AG04450 (cell line): ENCODE results near the gene TXLNG. TPM values are rescaled to one million over a fixed set of nuclear protein-coding genes. Genes with fewer than 3 reads are reported as not detected.

ENCODE experiments used
- CTCF ChIA-PET: fragments of 300-600, 350-600 bp; formaldehyde crosslinking; extraction: SDS; loops from one replicate; lab custom pipeline; 2022; ENCODE audit warnings: antibody characterized with exemption, inconsistent platforms; lab: Charles Lee
- POLR2A ChIA-PET: fragments of 350-600 bp; formaldehyde crosslinking; extraction: SDS; loops from one replicate; lab custom pipeline; 2021; ENCODE audit warnings: antibody characterized with exemption, inconsistent platforms; lab: Yijun Ruan, JAX
- DNase-seq: peaks from one replicate; pipeline ENCODE4 v3.0.0-alpha.2; 2011; ENCODE audit warnings: low read depth, low spot score
- H3K27ac ChIP-seq: one replicate; pipeline ENCODE4 v1.5.1; 2012; ENCODE audit warnings: low read depth, low read length, control low read depth
- H3K27me3 ChIP-seq: one replicate; pipeline ENCODE4 v1.6.0; 2012; ENCODE audit warnings: low read length; ENCODE audit not compliant: control insufficient read depth, insufficient read depth
- H3K4me3 ChIP-seq: 2 replicates; pipeline ENCODE4 v1.5.1; 2011; ENCODE audit warnings: mild to moderate bottlenecking, low read depth, low read length, control low read depth
- H3K9me3 ChIP-seq: 2 replicates; pipeline ENCODE4 v1.5.1; 2012; ENCODE audit warnings: low read length; ENCODE audit not compliant: control insufficient read depth, insufficient read depth
- CTCF ChIP-seq: IDR thresholded peaks from 2 replicates; pipeline ENCODE4 v1.5.1; 2011; ENCODE audit warnings: low read depth, low read length, control low read depth, inconsistent platforms
- polyA plus RNA-seq: library from polyadenylated mRNA; depleted of rRNA; stranded (reverse); fragments of >200 nt; gene quantifications from 2 replicates; pipeline ENCODE4 v1.2.3, GENCODE V29; 2011

The TXLNG gene
- polyA plus RNA-seq, 1 experiment, result 15.4 TPM

- no peak overlapping the region for H3K27ac ChIP-seq
- POLR2A ChIA-PET, result no interaction called here
- DNase-seq, result no peak
- H3K27me3 ChIP-seq, result no peaks in the 10 kb centered on the region
- TF ChIP-seq CTCF, result no peak
- no peak overlapping the region for H3K4me3 ChIP-seq
- no peaks in the 10 kb centered on the region for H3K9me3 ChIP-seq
- CTCF ChIA-PET, result no interaction called here
Measured at GRCh38 chrX:16842684-16843083, 56.4 kb downstream of the TXLNG start.

GRCh38 chrX:16843208-16843909, 57.1 kb downstream of the TXLNG start:
- no peak for TF ChIP-seq CTCF
- H3K27ac ChIP-seq, result no peak overlapping the region
- H3K4me3 ChIP-seq, result no peak overlapping the region
- ChIA-PET POLR2A (no interaction called here), CTCF (no interaction called here)
- no peak for DNase-seq
- no peaks in the 10 kb centered on the region for H3K9me3 ChIP-seq
- H3K27me3 ChIP-seq, result no peaks in the 10 kb centered on the region

GRCh38 chrX:16845686-16846085, 59.4 kb downstream of the TXLNG start:
- CTCF ChIA-PET, result interaction anchor here (0.8 to 2.5 kb wide), 2 partner anchors 37 to 148 kb away, joined by 3 to 7 read pairs; no protein-coding TSS in a partner anchor
- DNase-seq, result no peak
- Histone ChIP-seq H3K9me3 (no peaks in the 10 kb centered on the region), H3K27ac (no peak overlapping the region), H3K4me3 (no peak overlapping the region), H3K27me3 (no peaks in the 10 kb centered on the region)
- no peak for TF ChIP-seq CTCF
- POLR2A ChIA-PET, result no interaction called here

- no peak for TF ChIP-seq CTCF
- Histone ChIP-seq H3K9me3 (no peaks in the 10 kb centered on the region), H3K4me3 (no peak overlapping the region), H3K27ac (no peak overlapping the region), H3K27me3 (no peaks in the 10 kb centered on the region)
- no peak for DNase-seq
- POLR2A ChIA-PET, result no interaction called here
- CTCF ChIA-PET, result no interaction called here
Measured at GRCh38 chrX:16848541-16848940, 62.3 kb downstream of the TXLNG start.

- Histone ChIP-seq H3K27ac (no peak overlapping the region), H3K27me3 (no peaks in the 10 kb centered on the region), H3K4me3 (no peak overlapping the region), H3K9me3 (no peaks in the 10 kb centered on the region; the same call in 1 of the 2 replicates)
- no peak for TF ChIP-seq CTCF
- ChIA-PET POLR2A (interaction anchor here (1.0 kb wide), 1 partner anchor 11 kb away, joined by 3 read pairs; no protein-coding TSS in a partner anchor), CTCF (interaction anchor here (1.0 kb wide), 1 partner anchor 12 kb away, joined by 3 read pairs; no protein-coding TSS in a partner anchor)
- no peak for DNase-seq
Measured at GRCh38 chrX:16851421-16851820, 65.2 kb downstream of the TXLNG start.
